Measurements from ENCODE around the gene WDR81. TPM values are rescaled to one million over a fixed set of nuclear protein-coding genes. Genes with fewer than 3 reads are reported as not detected.

WDR81 gene
- total RNA-seq, 1 donor from 2014 or later = 49.9 TPM

- peaks cover 62% of the 10 kb centered on the region for H3K4me1 ChIP-seq
- no peak for DNase-seq
Measured at GRCh38 chr17:1710807-1711553, 13.5 kb upstream of the WDR81 start.

GRCh38 chr17:1711804-1712203 lies 12.7 kb upstream of the WDR81 start:
- no peaks in the 10 kb centered on the region for H3K27me3 ChIP-seq (ENCODE audit: low read depth)
- DNase-seq (no peak), ATAC-seq (no peak)
- H3K4me3 ChIP-seq = no peak overlapping the region
- peaks cover 32% of the 10 kb centered on the region for H3K36me3 ChIP-seq
- H3K9me3 ChIP-seq = no peaks in the 10 kb centered on the region
- intact Hi-C loops (cut with DNase I) = no loop called here
- H3K4me1 ChIP-seq = peaks cover 62% of the 10 kb centered on the region
- no peak for TF ChIP-seq CTCF (IDR thresholded peaks at IDR 0.05)
- H3K27ac ChIP-seq = peak overlapping the region; percentile 10

More at GRCh38 chr17:1710807-1711553, 13.5 kb upstream of the WDR81 start:
- no peak for TF ChIP-seq CTCF (IDR thresholded peaks at IDR 0.05)
- peak overlapping the region; percentile 81 for H3K4me3 ChIP-seq
- peak overlapping the region; percentile 87 for H3K27ac ChIP-seq
- no peaks in the 10 kb centered on the region for H3K27me3 ChIP-seq (ENCODE audit: low read depth)
- ATAC-seq = no peak
- H3K36me3 ChIP-seq = peaks cover 32% of the 10 kb centered on the region
- H3K9me3 ChIP-seq = no peaks in the 10 kb centered on the region
- intact Hi-C loops (cut with DNase I) = no loop called here

GRCh38 chr17:1712271-1712670 lies 12.2 kb upstream of the WDR81 start:
- H3K36me3 ChIP-seq = peaks cover 32% of the 10 kb centered on the region
- H3K4me3 ChIP-seq = no peak overlapping the region
- no peaks in the 10 kb centered on the region for H3K9me3 ChIP-seq
- no peaks in the 10 kb centered on the region for H3K27me3 ChIP-seq (ENCODE audit: low read depth)
- ATAC-seq = no peak
- intact Hi-C loops (cut with DNase I) = no loop called here
- DNase-seq = no peak
- peak overlapping the region; percentile 98 for H3K27ac ChIP-seq
- H3K4me1 ChIP-seq = peaks cover 62% of the 10 kb centered on the region
- no peak for TF ChIP-seq CTCF (IDR thresholded peaks at IDR 0.05)

GRCh38 chr17:1713160-1713877 lies 11.2 kb upstream of the WDR81 start:
- peak overlapping the region; percentile 82 for H3K4me3 ChIP-seq
- DNase-seq (no peak), ATAC-seq (no peak)
- intact Hi-C loops (cut with DNase I) = no loop called here
- peaks cover 71% of the 10 kb centered on the region for H3K4me1 ChIP-seq
- TF ChIP-seq CTCF (IDR thresholded peaks at IDR 0.05) = no peak
- no peaks in the 10 kb centered on the region for H3K9me3 ChIP-seq
- peaks cover 32% of the 10 kb centered on the region for H3K36me3 ChIP-seq
- no peaks in the 10 kb centered on the region for H3K27me3 ChIP-seq (ENCODE audit: low read depth)
- H3K27ac ChIP-seq = peak overlapping the region; percentile 98

GRCh38 chr17:1713878-1714426 lies 10.6 kb upstream of the WDR81 start:
- H3K4me3 ChIP-seq = peak overlapping the region; percentile 82
- TF ChIP-seq CTCF (IDR thresholded peaks at IDR 0.05) = peak; percentile 41
- H3K27ac ChIP-seq = peak overlapping the region; percentile 98
- intact Hi-C loops (cut with DNase I) = no loop called here
- H3K9me3 ChIP-seq = no peaks in the 10 kb centered on the region
- H3K4me1 ChIP-seq = peaks cover 72% of the 10 kb centered on the region
- peaks cover 32% of the 10 kb centered on the region for H3K36me3 ChIP-seq
- no peaks in the 10 kb centered on the region for H3K27me3 ChIP-seq (ENCODE audit: low read depth)
- ATAC-seq (no peak), DNase-seq (peak; percentile 58)

All from lower lobe of right lung (tissue), 2 donors.